ENCODE measurements around the gene TBC1D10A.

TBC1D10A gene

DNA sequence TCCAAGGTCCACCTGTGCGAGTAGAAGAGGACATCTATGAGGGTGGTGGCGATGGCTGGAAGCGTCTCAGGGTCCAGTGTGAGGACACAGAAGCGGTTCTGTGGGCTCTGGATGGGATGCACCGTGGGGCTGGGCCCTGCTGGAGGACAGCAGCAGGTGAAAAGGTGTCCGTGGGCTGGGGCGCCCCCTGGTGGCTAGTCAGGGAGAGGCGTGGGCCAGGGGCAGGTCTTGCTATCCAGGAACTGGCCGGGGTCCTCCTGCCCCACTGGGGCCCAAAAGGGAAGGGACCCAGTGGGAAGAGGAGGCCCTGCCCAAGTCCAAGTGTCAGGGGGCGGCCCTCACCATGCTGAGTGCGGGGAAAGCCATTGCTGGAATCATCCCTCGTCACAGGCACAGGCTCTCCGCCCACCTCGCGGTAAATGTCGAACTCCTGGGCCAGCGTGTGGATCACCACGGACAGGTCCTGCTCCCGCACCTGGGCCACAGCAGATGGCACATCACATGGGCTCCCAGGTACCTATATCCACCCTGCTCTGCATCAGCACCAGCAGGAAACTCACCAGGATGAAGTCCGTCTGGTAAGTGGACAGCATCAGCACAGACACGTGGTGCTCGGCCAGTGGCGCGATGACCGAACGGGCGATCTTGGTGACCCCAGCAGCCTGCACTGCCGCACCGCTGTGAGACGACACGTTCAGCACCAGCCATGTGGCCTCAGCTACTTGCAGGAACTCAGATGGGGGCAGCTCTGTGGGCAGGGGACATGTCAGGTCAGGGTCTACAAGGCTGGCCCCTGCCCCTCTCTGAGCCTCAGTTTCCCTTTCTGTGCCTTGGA lies 39.7 kb downstream of the TBC1D10A start:
- peak; percentile 58 for DNase-seq (ENCODE audit: low spot score)

DNA sequence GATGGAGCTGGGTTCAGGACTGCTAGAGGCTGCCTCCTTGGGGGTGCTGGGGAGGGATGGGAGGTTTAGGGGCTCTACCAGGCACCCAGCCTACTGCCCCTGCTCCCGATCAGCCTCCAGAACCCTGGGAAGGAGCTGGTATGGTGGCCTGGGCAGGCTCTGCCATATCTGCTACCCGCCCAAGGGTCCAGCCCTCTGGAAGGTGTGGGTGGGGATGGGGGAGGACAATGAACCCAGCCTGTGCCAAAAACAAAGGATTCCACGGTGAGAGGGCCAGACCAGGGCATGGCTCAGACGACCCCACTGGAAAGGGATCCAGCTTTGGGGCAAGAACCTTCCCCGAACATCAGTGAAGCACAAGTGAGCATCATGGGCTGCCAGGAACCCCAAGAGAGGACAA lies 40.4 kb downstream of the TBC1D10A start:
- no peak for DNase-seq (ENCODE audit: low spot score)

DNA sequence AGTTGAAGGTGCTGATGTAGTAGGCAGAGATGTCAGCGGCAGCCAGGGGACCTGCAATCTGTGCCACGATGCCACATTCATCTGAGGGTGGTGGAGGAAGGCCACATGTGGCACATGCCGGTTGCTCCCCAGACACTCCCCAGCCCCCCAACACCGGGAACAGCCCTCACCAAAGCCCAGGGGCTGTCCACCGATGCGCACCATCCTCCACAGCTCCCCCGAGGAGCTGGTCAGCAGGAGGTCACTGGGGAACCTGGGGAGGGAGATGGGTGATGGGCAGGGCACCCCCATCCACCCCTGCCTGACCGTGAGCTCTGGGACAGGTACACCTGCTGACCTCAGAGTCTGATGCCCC lies 40.9 kb downstream of the TBC1D10A start:
- DNase-seq (ENCODE audit: low spot score) = no peak

DNA sequence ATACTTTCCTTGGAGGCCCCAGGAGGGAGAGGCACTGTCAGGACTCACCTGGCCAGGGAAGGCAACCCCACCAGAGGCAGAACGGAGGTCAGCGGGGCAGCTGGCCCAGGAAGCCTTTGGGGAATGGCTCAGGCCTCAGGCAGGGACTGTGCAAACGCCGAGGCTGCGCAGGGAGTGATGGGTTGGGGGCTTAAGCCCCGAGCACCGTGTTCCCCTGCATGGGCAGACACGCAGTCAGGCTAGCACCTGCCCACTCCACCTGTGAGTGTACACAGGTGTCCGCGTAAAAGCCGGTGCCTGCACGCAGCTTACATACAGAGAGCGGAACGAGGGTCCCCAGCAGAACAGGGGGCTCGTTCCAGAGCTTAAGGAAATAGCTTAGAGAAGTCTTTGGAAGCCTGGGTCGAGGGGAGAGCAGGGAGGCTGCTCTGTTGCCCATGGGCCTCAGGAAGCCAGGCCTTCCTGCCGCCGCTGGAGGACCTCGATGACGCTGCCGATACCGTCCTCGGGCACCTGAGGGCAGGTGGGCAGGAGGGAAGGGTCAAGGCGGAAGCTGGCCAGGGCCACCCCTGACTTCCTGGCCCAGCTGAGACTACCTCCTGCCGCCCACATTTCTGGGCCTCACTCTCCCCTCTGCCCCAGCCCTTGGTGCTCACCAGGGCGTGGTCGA lies 41.4 kb downstream of the TBC1D10A start:
- DNase-seq (ENCODE audit: low spot score) = no peak

DNA sequence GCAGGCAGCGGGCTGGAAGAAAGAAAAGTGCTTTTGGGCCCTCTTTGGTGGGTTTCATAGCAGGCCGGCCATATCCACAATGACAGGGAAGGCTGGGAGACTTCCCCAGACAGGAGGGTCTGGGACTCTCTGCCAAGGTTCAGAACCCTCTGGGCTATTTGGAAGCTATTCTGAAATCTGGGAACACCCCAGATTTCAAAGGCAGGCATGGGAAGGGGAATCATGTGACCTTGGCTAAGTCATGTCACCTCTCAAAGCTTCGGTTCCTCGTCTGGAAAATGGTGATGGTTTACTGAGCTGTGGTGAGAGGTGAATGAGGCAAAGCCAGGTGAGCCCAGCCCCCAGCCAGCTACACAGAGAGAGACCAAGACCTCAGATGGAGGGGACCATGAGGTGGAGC lies 42.1 kb downstream of the TBC1D10A start:
- no peak for DNase-seq (ENCODE audit: low spot score)

DNA sequence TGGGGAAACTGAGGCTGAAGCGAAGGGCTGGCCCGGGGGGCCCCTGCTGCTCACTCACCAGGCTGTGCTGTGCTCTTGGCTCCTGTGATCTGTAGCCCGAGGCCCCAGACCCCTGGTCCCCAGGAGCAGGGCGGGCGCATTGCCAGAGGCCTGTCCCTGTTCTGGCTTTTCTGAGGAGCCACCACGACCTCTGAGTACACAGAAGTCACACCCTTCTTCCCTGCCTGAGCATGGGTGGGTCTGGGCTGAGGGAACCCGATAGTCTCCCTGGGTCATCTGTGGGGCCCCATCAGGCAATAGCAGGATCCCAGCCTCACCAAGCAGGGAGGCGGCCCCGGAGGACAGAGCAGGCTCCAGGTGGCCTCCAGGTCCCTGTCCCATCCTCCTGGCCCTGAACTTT lies 42.6 kb downstream of the TBC1D10A start:
- no peak for DNase-seq (ENCODE audit: low spot score)

DNA sequence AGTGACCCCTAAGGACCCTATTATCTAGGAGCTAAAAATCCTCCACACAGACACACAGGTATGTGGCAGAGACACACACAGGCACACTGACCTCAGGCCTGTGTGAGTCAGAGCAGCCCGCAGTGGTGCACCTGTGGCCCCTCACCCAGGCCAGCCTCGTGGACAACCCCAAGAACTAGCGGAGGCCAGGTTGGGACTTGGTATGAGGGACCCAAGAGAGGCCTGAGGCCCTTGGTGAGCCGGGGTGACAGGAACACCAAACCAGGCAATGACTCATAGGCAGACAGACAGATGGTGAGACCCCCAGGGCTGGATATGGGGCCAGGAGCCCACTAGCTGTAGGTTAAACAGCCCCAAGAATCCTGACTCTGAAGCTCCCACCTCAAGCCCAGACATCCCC lies 43.4 kb downstream of the TBC1D10A start:
- DNase-seq (ENCODE audit: low spot score) = no peak

DNA sequence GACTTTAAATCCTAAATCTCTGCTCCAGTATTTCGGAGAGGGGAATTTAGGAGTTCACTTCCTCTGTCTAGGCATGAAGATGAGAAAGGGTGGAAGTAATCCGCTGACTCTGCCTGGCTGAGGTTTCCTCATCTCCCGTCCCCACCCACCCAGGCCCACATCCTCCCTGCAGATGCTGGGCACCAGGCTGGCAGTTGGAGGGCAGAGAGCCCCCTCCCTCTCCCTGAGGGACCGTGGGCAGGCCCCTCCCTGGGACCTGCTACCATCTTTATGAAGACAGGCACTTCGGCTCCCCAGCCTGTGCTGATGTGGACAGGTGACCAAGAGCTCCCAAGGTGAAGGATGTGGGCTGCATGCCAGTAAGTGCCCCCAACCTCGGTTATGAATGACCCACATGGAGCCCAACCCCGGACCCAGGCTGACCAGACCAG lies 44.1 kb downstream of the TBC1D10A start:
- no peak for DNase-seq (ENCODE audit: low spot score)

DNA sequence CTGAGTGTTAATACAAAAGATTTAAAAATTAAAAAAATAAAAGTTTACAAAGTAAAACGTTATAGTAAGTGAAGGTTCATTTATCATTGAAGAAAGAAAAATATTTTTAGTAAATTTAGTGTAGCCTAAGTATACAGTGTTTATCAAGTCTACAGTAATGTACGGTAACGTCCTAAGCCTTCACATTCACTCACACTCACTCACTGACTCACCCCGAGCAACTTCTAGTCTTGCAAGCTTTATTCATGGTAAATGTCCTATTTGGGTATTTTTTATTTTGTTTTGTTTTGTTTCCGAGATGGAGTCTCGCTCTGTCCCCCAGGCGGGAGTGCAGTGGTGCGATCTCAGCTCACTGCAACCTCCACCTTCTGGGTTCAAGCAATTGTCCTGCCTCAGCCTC lies 46.2 kb downstream of the TBC1D10A start:
- DNase-seq (ENCODE audit: low spot score) = no peak

DNA sequence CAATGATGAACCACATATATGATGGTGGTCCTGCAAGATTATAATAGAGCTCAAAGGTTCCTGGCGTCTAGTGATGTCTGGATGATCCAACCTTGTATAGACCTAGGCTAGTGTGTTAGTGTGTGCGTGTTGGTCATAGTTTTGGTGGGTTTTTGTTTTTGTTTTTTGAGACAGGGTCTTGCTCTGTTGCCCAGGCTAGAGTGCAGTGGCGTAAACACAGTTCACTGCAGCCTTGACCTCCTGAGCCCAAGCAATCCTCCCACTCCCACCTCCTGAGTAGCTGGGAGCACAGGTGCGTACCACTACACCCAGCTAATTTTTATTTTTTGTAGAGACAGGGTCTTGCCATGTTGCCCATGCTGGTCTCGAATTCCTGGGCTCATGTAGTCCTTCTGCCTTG lies 46.8 kb downstream of the TBC1D10A start:
- DNase-seq (ENCODE audit: low spot score) = no peak

DNA sequence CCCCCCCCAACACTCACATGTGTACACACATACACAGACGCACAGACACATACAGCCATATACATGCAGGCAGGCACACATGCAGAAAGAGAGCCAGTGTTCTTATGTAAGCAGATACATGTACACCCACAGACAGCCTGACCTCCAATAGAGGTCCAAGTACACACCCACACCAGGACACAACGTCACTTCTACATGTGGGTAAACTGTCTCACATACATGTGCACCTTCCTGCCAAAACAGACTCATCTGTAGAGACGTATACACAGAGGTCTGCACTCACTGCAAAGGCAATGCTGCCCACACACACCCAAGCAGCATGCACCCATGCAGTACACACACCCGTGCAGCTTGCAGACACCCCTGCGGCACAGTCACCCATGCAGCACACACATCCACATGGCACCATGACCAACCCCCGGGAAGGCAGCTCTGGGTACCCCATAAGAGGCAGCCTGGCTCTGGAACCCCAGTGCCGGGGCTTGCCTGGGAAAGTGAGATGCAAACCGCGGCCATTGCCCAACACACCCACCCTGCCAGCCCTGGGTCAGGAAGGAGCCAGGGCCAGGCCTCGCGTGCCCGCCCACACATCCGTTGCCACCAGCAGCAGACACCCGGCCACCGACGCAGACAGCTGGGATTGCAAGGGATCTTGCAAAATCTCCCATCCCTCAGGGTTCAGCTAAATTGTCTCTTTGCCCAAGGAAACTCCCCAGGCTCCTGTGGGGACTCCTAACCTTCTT lies 47.5 kb downstream of the TBC1D10A start:
- no peak for DNase-seq (ENCODE audit: low spot score)

DNA sequence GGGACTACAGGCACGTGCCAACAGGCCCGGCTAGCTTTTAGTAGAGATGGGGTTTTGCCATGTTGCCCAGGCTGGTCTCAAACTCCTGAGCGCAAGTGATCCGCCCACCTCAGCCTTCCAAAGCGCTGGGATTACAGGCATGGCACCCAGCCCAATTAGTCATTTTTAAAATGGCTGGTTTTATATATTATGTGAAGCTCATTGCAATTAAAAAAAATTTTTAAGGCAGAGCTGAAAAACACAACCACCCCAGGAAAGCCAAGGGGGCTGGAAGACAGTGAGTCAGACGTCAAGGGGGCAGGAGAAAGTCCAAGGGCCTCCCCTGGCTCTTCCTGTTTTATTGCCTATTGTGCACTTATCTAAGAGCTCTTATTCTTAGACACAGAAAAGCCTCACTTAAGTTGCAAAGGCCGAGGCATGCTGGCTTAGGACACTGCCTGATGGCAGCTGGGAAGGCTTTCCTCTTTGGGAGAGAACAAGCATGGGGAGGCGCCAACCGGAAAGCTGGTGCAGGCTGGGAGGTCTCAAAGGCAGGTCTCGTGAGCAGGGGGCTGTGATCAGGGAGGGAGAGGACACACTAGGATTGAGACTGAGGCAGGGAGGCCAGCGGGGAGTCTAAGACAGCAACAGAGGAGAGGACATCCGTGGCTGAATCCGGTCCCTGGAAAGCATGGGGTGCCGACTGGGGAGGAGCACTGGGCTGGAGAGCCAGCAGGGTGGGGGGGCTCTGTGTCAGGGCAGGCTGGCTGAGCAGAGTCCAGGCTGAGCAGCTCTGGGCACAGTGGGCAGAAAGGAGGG lies 49.0 kb downstream of the TBC1D10A start:
- no peak for DNase-seq (ENCODE audit: low spot score)

DNA sequence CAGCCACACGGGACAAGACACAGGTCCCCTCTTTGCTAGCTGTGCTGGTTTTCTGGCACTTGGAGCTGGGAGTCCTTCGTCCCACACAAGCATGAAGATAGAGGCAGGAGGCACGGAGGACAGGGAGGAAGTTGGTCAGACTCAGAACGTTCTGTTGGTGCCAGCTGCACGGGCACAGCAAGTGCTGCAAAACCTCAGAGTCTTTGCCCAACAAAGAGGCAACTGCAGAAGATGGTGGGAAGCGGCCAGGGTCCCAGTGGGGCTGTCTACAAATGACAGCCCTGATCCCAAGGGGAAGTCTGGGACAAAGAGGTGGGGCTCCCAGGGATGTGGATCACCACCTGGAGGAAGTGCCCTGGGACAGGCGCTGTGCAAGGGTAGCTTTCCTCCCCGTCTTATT lies 50.7 kb downstream of the TBC1D10A start:
- DNase-seq (ENCODE audit: low spot score) = no peak

DNA sequence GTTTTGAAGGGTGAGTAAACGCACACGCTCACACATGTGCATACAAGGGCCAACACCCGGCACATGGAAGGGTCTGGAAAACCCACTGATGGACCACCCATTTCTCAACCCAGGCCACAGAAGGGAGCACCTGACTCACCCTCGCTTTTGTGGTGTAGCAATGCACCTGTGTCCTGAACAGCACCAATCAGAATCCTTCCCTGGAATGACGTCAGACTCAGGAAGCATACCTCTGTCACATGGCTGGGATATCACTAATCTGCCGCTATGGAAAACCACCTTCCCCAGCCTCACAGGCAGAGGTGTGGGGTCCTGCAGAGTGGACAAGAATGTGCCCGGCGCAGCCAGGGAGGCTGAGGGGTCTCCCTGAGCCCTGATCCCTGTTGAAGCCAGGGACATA lies 51.1 kb downstream of the TBC1D10A start:
- no peak for DNase-seq (ENCODE audit: low spot score)

DNA sequence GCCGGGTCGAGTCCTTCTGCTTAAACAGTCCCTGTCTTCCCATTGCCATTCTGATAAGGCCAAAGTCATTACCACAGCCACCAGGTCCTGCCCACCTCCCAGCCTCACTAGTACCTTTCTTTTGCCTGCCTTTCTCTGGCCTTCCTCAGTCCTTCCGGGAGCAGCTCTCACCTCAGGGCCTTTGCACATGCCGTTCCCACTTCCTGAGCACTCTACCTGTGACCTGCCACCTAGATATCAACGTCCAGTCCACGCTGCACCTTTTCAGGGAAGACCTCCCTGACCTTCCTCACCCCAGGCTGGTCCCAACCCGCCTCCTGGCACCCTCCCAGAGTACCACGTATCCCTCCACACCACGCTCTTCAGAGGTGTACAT lies 52.3 kb downstream of the TBC1D10A start:
- no peak for DNase-seq (ENCODE audit: low spot score)

DNA sequence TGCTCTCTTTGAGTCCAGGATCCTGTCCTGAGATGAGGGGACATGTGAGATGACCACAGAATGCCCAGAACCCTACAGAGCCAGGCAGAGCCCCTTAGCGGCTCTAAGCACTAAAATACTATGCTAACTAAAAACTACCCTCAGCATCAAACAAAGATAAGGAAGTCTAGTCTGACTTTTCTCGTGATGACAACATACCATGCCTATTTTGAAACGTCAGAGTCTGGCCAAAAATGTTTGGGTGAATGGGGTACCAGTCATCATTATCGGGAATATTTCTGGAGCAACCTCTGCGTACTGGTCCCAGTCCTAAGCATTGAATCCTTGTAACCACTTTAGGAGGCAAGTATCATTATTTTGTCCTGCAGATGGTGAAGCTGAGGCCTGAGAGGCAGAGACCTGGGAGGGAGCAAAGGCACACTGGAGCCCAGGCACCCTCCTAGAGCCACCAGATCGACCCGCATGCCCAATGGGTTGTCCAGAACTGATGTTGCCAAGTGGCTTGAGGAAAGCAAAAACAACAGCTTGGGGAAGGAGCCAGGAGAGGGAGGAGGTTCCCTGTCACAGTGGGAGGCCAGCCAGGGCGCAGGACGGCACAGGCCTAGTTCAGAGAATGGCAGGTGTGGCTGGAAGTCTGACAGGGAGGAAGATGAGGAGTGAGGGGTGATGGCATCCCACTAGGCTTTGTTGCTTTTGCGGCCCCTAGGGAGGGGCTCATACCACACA lies 52.9 kb downstream of the TBC1D10A start:
- DNase-seq (ENCODE audit: low spot score) = no peak

DNA sequence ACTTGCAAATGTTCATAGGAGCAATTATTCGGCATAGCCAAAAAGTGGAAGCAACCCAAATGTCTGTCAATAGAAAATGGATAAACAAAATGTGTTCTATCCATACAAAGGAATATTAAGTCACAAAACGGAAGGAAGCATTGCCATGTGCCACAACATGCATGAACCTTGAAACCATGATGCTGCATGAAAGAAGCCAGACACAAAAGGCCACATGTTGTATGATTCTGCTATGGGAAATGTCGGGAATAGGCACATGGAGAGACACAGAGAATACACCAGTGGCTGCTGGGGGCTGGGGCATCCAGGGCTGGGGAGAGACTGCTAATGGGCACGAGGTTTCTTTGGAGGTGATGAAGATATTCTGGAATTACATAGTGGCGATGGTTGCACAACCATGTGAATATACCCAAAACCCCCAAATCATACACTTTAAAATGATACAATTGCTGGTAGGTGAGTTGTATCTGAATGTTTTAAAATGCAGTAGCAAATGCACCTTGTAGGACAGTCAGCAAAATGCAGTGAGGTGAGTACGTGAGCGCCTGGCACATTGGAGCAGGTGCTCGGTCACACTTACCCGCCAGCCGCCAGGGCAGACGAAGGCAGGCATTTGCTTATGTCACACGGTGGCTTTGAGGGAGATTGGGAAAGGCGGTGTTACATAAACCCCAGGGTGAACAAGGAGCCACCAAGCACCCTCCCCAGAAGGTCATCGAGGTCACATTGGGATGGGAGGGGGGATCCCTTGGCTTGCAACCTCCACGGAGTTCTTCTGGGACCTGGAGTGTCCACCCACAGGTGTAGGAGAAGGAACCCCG lies 53.8 kb downstream of the TBC1D10A start:
- DNase-seq (ENCODE audit: low spot score) = no peak

DNA sequence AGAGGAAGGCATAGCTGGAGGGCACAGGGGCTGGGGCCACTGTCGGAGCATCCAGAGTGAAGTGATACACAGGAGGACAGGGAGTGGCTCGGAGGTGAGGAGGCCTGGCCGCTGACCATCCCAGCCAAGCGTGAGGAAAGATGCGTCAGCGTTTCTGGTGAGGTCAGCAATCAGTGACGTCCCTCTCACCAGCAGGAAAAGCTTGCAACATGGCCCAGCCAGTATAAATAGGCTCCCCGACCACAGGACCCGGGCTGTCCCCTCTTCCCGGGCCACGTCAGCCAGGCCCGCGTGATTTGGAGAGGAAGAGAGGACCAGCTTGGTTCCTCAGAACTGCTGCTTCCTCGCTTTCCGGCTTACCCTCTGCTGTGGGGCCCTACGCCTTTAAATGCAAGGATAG lies 55.9 kb downstream of the TBC1D10A start:
- DNase-seq (ENCODE audit: low spot score) = no peak

DNA sequence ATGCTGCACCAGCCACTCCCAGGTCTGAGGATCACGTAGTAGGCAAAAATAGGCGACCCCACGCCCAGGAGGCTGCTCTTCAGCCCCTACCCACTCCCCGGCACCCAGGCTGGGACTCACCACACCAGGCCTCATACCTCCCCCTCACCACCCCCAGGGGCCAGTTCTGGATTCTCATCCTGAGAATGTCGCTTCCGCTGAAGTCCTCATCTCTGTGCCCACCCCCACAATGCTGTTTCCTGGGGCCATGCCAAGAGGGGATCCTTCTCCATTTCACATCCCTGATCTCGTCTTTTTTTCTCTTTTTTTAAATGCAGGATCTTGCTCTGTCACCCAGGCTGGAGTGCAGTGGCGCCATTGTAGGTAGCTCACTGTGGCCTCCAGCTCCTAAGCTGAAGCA lies 58.4 kb downstream of the TBC1D10A start:
- no peak for DNase-seq (ENCODE audit: low spot score)

All from SK-N-DZ (cell line).